Activated T-cell treated with anti-CD3 and anti-CD28 coated beads, Interleukin-2, amount 50 U/mL, for 24 hours (primary cell): Measurements from ENCODE around the gene ACSL5.

ENCODE experiments used
- DNase-seq: peaks from one replicate; pipeline ENCODE4 v3.0.0-alpha.2; 2020
- H3K27ac Mint-ChIP-seq: 2 replicates; pipeline ENCODE4 v1.8.0; 2020; ENCODE audit warnings: mild to moderate bottlenecking, mixed read lengths
- H3K27me3 Mint-ChIP-seq: 2 replicates; pipeline ENCODE4 v1.8.0; 2020; ENCODE audit warnings: mixed read lengths
- H3K36me3 Mint-ChIP-seq: 2 replicates; pipeline ENCODE4 v1.8.0; 2020; ENCODE audit warnings: low read depth, mixed read lengths
- H3K4me1 Mint-ChIP-seq: 2 replicates; pipeline ENCODE4 v1.8.0; 2020; ENCODE audit warnings: low read depth, mixed read lengths
- H3K4me3 Mint-ChIP-seq: 2 replicates; pipeline ENCODE4 v1.8.0; 2020; ENCODE audit warnings: mild to moderate bottlenecking, moderate library complexity, mixed read lengths
- H3K9me3 Mint-ChIP-seq: 2 replicates; pipeline ENCODE4 v1.8.0; 2020; ENCODE audit warnings: mixed read lengths

The ACSL5 gene

DNA sequence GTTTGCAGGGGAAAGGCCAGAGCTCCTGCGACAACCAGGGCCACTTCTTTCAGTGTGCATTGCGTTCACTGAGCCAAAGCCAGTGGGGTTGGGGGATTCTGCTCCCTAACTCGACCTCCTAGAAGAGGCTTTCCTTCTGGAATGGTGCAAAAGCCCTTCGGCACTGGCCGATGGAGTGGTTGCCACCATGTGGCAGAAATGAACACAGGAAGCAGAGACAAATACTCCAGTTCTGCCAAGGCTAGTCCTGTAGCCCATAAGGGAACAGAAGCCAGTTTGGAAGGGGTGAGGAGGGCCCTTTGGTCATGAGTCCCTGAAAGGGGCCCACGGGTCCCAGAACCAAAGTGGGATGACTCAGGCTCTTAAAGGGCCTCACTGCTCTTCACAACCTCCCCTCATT lies 29.7 kb upstream of the ACSL5 start:
- Mint-ChIP-seq H3K27me3 (no peaks in the 10 kb centered on the region), H3K9me3 (no peaks in the 10 kb centered on the region), H3K4me1 (no peaks in the 10 kb centered on the region), H3K4me3 (no peak overlapping the region), H3K36me3 (no peaks in the 10 kb centered on the region), H3K27ac (no peak overlapping the region)
- no peak for DNase-seq

DNA sequence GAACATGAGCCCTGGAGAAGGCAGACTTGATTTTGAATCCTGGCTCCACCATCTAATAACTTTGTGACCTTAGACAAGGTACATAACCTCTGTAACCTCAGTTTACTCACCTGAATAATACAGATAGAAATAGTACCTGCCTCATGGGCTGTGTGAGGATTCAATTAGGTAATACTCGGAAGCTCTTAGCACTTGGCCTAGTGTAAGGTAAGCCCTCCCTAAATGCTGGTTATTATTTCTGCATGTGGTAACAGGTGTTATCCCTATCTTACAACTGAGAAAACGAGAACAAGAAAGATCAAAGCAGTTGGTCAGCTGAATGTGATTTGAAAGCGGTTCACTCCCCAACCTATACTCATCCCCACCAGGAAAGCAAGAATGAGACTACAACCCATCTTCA lies 28.7 kb upstream of the ACSL5 start:
- Mint-ChIP-seq H3K27ac (no peak overlapping the region), H3K27me3 (no peaks in the 10 kb centered on the region), H3K4me3 (no peak overlapping the region), H3K4me1 (no peaks in the 10 kb centered on the region), H3K36me3 (no peaks in the 10 kb centered on the region), H3K9me3 (no peaks in the 10 kb centered on the region)
- no peak for DNase-seq

DNA sequence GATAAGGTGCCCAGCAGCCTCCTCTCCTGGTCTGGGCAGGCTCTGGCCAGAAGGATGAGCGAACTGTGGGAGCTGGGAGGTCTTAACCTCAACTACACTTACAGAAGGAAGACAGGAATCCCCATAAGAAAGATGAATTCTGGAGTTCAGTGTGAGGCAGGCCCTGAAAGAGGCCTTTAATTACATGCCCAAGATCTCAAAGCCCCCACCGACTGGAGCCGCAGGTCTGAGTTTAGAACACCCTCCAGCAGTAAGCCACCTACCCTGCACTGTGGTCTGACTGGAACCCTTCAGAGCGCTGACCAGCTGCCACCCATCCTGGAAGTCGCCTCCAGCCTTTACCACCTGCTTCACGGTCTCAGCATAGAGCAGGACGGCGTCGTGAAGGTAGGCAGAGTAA lies 28.2 kb upstream of the ACSL5 start:
- no peaks in the 10 kb centered on the region for H3K36me3 Mint-ChIP-seq
- no peak for DNase-seq
- no peak overlapping the region for H3K27ac Mint-ChIP-seq
- H3K27me3 Mint-ChIP-seq: no peaks in the 10 kb centered on the region
- H3K4me1 Mint-ChIP-seq: no peaks in the 10 kb centered on the region
- H3K4me3 Mint-ChIP-seq: no peak overlapping the region
- H3K9me3 Mint-ChIP-seq: no peaks in the 10 kb centered on the region

DNA sequence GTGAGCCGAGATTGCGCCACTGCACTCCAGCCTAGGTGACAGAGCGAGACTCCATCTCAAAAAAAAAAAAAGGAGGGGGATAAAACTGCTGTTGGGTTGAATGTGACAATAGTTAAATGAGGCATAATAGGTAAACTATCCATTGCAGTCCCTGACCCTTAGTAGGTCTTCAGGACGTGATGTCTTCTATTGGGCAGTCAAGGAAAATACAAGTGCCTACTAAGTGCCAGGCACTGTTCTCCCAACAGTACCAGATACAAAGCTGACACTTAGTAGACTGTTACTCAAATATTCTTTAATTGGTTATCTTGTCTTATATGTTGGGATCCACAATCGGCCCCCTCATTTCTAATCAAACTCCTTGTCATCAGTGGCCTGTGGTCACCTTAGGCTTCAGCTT lies 27.1 kb upstream of the ACSL5 start:
- no peak for DNase-seq
- Mint-ChIP-seq H3K36me3 (no peaks in the 10 kb centered on the region), H3K9me3 (no peaks in the 10 kb centered on the region), H3K4me1 (no peaks in the 10 kb centered on the region), H3K4me3 (no peak overlapping the region), H3K27ac (no peak overlapping the region), H3K27me3 (no peaks in the 10 kb centered on the region)

DNA sequence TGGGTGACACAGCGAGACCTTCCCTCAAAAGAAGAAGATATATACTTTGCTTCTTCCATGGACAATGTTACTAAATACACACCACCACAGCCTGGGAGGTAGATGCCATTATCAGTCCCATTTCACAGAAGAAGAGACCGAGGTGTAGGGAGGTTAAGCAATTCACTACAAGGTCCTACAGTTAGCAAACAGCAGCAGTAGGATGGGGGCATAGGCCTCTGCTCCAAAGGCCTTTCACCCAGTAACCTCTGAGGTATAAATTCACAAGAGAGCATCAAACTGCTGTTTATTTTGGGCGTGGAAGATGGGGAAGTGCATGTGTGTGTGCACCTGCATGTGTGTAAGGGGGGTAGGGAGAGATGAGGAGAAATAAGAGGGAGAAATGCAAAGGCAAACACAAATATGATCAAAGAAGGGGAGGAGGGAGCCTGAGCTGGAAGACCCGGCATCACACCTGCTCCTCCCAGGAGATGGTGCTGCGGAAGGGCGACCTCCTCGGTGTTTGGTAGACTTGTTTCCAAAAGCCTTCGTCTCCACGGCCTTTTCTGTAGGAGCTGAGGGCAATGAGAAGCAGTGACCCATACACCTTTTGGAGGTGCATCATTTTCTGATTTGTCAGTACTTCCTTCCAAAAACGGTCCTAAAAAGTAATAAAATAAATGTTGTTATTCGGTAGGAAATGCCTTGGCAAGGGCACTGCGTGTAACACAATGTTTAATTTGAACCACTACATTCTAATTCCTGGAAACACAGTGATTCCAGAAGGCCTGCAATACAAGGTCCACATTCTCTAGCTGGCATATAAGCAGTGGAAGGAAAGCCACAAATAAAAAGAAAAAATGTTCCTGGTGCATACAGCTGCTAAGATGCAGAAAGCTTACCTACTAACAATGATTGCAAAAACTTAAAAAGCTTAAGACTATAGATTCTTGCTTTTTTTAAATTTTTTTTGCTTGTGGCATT lies 25.9 kb upstream of the ACSL5 start:
- H3K9me3 Mint-ChIP-seq: no peaks in the 10 kb centered on the region
- no peak for DNase-seq
- H3K36me3 Mint-ChIP-seq: no peaks in the 10 kb centered on the region
- H3K4me1 Mint-ChIP-seq: no peaks in the 10 kb centered on the region
- no peak overlapping the region for H3K27ac Mint-ChIP-seq
- no peak overlapping the region for H3K4me3 Mint-ChIP-seq
- H3K27me3 Mint-ChIP-seq: no peaks in the 10 kb centered on the region

DNA sequence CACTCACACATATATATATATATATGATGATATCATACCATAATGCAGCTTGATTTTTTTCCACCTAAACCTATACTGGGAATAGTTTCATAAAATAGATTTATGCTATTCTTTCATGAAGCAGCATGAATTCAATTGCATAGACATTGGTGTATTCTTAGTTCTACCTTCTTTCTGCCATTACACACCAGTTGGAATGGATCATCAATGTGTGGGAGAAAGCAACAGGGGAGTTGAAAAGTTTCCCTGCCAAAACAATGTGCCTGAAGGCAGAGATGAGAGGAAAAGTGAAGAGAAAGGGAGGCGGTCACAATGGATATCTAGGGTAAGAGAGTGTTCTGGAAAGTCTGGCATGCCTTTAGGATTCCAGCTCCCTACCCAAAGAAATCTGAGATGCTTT lies 25.2 kb upstream of the ACSL5 start:
- H3K4me1 Mint-ChIP-seq: no peaks in the 10 kb centered on the region
- no peak overlapping the region for H3K27ac Mint-ChIP-seq
- no peaks in the 10 kb centered on the region for H3K9me3 Mint-ChIP-seq
- H3K27me3 Mint-ChIP-seq: no peaks in the 10 kb centered on the region
- no peaks in the 10 kb centered on the region for H3K36me3 Mint-ChIP-seq
- no peak overlapping the region for H3K4me3 Mint-ChIP-seq
- DNase-seq: no peak

DNA sequence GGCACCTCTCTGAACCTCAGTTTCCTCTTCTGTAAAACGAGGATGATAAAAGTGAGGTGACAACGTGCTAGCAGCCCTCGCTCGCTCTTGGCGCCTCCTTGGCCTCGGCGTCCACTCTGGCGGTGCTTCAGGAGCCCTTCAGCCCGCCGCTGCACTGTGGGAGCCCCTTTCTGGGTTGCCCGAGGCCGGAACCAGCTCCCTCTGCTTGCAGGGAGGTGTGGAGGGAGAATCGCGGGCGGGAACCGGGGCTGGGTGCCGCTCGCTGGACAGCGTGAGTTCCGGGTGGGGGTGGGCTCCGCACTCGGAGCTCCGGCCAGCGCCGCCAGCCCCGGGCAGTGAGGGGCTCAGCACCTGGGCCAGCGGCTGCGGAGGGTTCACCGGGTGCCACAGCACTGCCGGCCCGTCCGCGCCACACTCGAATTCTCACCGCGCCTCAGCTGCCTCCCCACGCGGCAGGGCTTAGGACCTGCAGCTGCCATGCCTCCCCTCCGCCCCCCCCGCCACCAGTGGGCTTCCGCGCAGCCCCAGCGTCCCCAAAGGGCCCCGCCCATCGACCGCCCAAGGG lies 24.3 kb upstream of the ACSL5 start:
- Mint-ChIP-seq H3K4me3 (no peak overlapping the region), H3K4me1 (no peaks in the 10 kb centered on the region), H3K36me3 (no peaks in the 10 kb centered on the region), H3K9me3 (no peaks in the 10 kb centered on the region), H3K27ac (no peak overlapping the region), H3K27me3 (no peaks in the 10 kb centered on the region)
- no peak for DNase-seq

DNA sequence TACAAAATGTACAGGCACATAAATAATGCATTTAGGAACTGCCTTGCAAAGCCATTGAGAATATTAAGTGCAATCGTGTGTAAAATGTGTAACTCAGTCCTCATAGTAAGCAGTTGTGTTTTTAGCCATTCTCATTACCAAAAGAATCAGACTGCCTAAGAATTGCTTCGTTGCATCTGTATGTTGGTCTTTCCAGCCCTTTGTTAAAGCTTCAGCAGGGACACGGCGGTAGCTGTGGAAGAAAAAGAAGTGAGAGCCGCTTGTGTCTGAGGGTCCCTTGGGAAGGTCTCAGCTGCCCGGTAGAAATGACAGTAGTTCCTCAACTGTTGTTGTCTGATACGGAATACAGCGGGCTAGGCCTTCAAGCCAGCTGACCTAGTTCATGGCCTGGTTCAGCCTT lies 22.8 kb upstream of the ACSL5 start:
- H3K36me3 Mint-ChIP-seq: no peaks in the 10 kb centered on the region
- H3K4me1 Mint-ChIP-seq: no peaks in the 10 kb centered on the region
- no peak overlapping the region for H3K27ac Mint-ChIP-seq
- H3K9me3 Mint-ChIP-seq: no peaks in the 10 kb centered on the region
- no peaks in the 10 kb centered on the region for H3K27me3 Mint-ChIP-seq
- DNase-seq: no peak
- no peak overlapping the region for H3K4me3 Mint-ChIP-seq

DNA sequence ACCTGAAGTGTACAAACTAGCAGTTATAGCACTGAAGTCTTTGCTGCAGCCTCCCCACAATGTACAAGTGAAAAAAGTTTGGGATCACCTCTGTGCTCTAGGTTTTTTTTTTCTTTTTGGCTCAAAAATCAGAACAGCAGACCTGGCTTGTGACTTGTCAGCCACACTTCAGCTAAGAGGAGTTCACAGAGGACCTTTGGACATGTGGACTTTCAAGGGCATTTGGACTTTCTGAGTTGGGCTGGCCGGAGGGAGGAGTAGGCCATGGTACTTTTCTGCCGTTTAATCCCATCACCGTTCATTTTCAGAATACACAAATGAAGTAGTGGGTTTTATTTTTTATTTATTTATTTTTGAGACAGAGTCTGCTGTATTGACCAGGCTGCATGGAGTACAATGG lies 21.9 kb upstream of the ACSL5 start:
- no peaks in the 10 kb centered on the region for H3K36me3 Mint-ChIP-seq
- DNase-seq: no peak
- no peaks in the 10 kb centered on the region for H3K9me3 Mint-ChIP-seq
- H3K4me3 Mint-ChIP-seq: no peak overlapping the region
- no peaks in the 10 kb centered on the region for H3K4me1 Mint-ChIP-seq
- H3K27me3 Mint-ChIP-seq: no peaks in the 10 kb centered on the region
- H3K27ac Mint-ChIP-seq: no peak overlapping the region

DNA sequence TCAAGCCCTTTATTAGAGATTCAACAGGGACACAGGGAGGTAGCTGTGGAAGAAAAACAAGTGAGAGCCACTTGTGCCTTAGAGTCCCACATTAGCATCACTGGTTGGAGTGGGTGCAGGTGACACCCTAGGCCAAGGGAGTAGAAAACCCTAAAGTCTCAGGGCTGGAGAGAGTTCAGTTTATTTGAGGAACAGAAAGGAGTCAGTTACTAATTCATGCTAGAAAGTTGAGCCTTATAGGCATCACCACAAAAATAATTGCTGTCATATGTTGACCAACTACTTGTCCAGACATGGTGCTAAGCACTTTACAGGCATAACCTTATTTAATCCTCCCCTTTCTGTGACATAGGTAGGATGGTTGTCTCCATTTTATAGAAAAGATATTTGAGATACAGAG lies 20.9 kb upstream of the ACSL5 start:
- Mint-ChIP-seq H3K36me3 (no peaks in the 10 kb centered on the region), H3K4me3 (no peak overlapping the region), H3K27ac (no peak overlapping the region), H3K9me3 (no peaks in the 10 kb centered on the region), H3K4me1 (no peaks in the 10 kb centered on the region), H3K27me3 (no peaks in the 10 kb centered on the region)
- DNase-seq: no peak

DNA sequence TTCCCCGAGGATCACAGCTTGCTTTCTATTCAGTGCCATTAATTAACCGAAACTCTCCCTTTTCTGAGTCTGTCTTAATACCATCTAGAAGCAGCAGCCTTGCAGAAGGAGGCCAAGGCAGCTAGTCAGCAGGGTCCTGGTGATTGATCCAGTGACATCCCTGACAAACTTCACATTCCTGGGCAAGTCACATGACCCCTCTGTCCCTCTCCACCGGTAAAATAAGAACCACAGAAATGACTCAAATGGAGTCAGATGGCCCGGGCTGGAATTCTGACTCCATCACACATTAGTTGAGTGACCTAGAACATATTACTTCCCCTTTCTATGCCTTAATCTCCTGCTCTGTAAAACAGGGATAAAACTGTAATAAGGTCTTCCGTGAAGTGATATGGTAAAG lies 17.2 kb upstream of the ACSL5 start:
- no peak overlapping the region for H3K4me3 Mint-ChIP-seq
- H3K27ac Mint-ChIP-seq: no peak overlapping the region
- no peaks in the 10 kb centered on the region for H3K36me3 Mint-ChIP-seq
- H3K4me1 Mint-ChIP-seq: no peaks in the 10 kb centered on the region
- no peaks in the 10 kb centered on the region for H3K9me3 Mint-ChIP-seq
- DNase-seq: no peak
- H3K27me3 Mint-ChIP-seq: no peaks in the 10 kb centered on the region

DNA sequence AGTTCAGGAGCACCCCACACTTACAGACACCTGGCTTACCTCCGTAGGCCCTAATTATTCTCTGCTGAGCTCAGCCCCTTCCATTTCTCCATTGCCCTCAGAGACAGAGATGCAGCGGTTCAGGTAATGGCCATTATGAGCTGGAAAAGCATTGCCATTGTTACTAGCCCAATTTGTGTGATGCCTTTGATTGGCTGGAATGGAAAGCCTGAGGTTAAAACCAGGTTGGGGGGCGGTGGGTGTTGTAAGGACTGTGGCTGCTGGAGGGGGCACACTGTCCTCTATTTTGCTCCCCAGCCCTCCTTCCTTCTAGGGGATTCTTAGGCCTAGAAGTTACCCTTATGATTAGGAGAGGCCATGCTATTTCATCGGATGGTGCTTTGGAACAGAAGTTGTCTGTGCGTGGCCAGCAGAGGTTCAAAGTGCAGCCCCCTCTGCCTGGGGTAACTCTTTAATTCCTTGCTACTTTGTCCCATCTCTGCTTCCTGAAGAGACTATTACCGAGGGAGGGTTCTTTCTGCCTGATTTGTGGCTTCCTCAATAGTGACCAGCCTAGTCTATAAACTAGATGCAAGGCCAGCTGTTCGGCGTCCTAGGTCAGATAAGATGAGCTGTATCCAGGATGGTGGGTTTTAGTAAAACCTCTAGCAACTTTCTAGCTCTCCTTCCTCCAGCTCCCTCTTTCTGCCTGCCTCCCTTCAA lies 14.2 kb upstream of the ACSL5 start:
- H3K27ac Mint-ChIP-seq: no peak overlapping the region
- no peak overlapping the region for H3K4me3 Mint-ChIP-seq
- H3K36me3 Mint-ChIP-seq: no peaks in the 10 kb centered on the region
- no peaks in the 10 kb centered on the region for H3K4me1 Mint-ChIP-seq
- no peak for DNase-seq
- no peaks in the 10 kb centered on the region for H3K9me3 Mint-ChIP-seq
- peaks cover 6% of the 10 kb centered on the region for H3K27me3 Mint-ChIP-seq

DNA sequence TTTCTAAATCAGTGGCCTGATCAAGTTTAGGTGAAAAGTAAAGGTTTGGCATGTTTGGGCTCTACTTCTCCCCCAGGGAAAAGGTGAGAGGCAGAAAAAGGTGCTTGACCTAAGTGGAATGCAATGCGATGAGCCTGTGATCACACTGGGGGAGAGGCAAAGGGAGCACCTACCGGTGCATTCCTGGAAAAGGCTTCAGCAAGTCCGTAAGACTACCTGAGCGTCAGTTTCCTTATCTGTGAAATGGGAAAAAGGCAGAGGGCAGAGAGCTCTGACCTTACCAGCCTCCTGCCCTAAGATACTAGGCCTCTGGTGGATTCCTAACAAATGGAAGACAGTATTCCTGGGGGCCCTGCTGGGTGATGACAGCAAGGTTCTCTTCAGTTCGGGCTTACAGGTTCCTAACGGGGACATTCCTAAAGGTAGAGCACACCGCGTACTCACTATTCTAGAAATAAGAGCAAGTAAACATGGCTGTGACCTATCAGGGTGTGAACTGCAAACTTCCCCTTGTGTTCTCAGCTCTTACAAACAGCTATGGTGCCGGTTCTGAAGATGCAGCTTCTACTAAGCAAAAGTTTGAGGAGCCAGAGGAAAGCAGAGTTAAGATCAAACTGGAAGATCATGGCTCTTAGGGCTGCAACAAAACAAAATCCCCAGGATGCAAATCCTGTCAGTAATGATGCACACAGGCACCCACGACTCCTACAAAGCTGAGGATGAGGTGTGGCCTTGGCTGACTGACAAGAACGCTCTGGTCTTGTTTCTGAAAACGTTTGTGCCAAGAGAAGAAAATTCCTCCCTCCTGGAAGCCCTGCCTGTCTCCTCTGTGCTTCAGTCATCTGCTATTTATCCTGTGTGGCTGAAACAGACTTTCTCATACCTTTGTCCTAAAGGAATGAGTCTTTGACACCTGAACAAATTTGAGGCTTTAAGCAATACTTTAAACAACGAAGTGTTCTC lies 13.3 kb upstream of the ACSL5 start:
- Mint-ChIP-seq H3K27ac (no peak overlapping the region), H3K27me3 (peaks cover 6% of the 10 kb centered on the region), H3K4me3 (no peak overlapping the region), H3K9me3 (no peaks in the 10 kb centered on the region), H3K4me1 (no peaks in the 10 kb centered on the region), H3K36me3 (no peaks in the 10 kb centered on the region)
- no peak for DNase-seq
